LNCaP clone FGC (cell line): Measurements from ENCODE around the gene AREL1.
A peak's percentile ranks its signal among the peaks of the same experiment; 100 is the strongest.

Experiments
- DNase-seq: peaks from one replicate; pipeline ENCODE4 v3.0.0-alpha.2; 2011; ENCODE audit warnings: low read depth
- H3K4me3 ChIP-seq: 2 replicates; pipeline ENCODE4 v1.5.1; 2011; ENCODE audit warnings: mild to moderate bottlenecking, low read depth, low read length, control low read depth
- CTCF ChIP-seq: IDR thresholded peaks from 2 replicates; pipeline ENCODE4 v1.5.1; 2012; ENCODE audit warnings: mild to moderate bottlenecking; ENCODE audit not compliant: control insufficient read depth, insufficient read depth; ENCODE audit errors: extremely low read depth

Gene AREL1

DNA sequence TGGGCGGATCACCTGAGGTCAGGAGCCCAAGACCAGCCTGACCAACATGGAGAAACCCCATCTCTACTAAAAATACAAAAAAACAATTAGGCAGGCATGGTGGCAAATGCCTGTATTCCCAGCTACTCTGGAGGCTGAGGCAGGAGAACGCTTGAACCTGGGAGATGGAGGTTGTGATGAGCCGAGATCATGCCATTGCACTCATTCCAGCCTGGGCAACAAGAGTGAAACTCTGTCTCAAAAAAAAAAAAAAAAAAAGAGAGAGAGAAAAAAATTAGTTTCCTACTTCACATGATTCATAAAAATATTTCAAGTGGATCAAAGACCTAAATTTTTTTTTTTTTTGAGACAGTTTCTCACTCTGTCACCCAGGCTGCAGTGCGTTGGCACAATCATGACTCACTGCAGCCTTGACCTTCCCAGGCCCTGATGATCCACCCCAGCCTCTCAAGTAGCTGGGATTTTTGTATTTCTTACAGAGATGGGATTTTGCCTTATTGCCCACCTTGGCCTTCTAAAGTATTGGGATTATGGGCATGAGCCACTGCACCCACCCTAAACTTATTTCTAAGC, 25.0 kb upstream of the AREL1 start:
- no peak for DNase-seq
- H3K4me3 ChIP-seq, result no peak overlapping the region
- no peak for TF ChIP-seq CTCF

- H3K4me3 ChIP-seq, result no peak overlapping the region
- DNase-seq, result no peak
- TF ChIP-seq CTCF, result no peak
Measured at GRCh38 chr14:74735125-74735524, 22.2 kb upstream of the AREL1 start.

- TF ChIP-seq CTCF, result no peak
- H3K4me3 ChIP-seq, result no peak overlapping the region
- DNase-seq, result no peak
Measured at GRCh38 chr14:74733221-74733620, 20.3 kb upstream of the AREL1 start.

DNA sequence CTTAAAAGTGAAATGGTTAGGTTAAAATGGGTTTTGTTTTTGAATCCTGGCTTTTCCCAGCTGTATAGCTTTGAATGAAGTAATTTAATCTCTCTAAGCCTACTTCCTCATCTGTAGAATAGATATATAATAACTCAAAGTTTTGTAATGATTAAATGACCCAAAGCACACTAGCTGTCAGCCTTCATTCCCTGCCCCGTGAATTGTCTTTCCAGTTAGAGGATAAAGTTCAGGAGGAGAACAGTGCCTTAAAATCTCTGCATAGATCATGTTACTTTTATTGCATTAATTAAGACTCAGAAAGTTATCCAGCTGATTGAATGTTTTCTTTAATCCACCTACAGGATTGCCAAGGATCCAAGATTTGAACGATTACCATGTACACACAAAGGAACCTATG, 19.5 kb upstream of the AREL1 start:
- TF ChIP-seq CTCF, result no peak

GRCh38 chr14:74723134-74723533, 10.3 kb upstream of the AREL1 start:
- no peak for TF ChIP-seq CTCF
- H3K4me3 ChIP-seq, result no peak overlapping the region
- no peak for DNase-seq

More for the DNA sequence above, 19.5 kb upstream of the AREL1 start:
- H3K4me3 ChIP-seq, result no peak overlapping the region
- peak; percentile 65 for DNase-seq

DNA sequence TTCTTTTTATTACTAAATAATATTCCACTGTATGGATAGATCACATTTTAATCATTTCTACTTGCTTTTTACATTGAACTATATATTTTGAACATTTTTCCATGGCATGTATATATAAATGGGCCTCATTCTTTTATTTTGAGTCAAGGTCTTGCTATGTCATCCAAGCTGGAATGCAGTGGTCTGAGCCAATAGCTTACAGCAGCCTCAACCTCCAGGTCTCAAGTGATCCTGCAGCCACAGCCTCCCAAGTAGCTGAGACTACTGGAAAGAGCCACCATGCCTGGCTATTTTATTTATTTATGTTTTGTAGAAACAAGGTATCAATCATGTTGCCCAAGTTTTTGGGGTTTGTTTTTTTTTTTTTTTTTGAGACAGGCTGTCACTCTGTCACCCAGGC, 7.6 kb upstream of the AREL1 start:
- no peak for DNase-seq
- TF ChIP-seq CTCF, result no peak

DNA sequence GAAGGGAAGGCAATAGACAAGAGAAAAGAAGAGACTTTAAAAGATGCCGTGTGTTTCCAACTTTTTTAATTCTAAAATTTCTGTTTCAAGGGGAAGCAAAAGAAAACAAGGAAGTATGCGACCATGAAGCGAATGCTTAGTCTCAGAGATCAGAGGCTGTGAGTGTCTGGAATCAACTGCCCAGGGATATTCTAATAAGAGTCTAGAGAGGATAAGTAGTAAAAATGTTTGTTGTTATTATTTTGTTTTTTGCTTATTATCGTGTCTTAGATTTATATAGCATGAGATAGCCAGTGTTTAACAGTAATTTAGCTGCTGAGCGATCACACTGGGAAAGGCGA, 485 bp upstream of the AREL1 start:
- no peak for DNase-seq
- H3K4me3 ChIP-seq, result peak overlapping the region; percentile 91
- no peak for TF ChIP-seq CTCF

More for the DNA sequence above, 7.6 kb upstream of the AREL1 start:
- H3K4me3 ChIP-seq, result no peak overlapping the region
